ENCODE data around the gene PDCL2. TPM values are rescaled to one million over a fixed set of nuclear protein-coding genes. Genes with fewer than 3 reads are reported as not detected.
"Not testable (repeated sequence)": the region's sequence is repeated elsewhere in the genome, so short reads cannot be mapped to it uniquely, and the experiment has no call there.

The PDCL2 gene
- total RNA-seq, 1 donor from 2014 or later, result not detected

GRCh38 chr4:55561889-55562288, 30.2 kb downstream of the PDCL2 start:
- no peak overlapping the region for H3K27ac ChIP-seq (replicated peaks)
- H3K4me1 ChIP-seq, result no peaks in the 10 kb centered on the region
- H3K36me3 ChIP-seq, result no peaks in the 10 kb centered on the region
- DNase-seq, result no peak
- peaks cover 11% of the 10 kb centered on the region for H3K27me3 ChIP-seq (ENCODE audit: low read depth)
- intact Hi-C loops (cut with micrococcal nuclease), result no loop called here
- H3K4me3 ChIP-seq, result no peak overlapping the region
- no peak for TF ChIP-seq CTCF (IDR thresholded peaks at IDR 0.05; ENCODE audit: borderline replicate concordance)
- no peaks in the 10 kb centered on the region for H3K9me3 ChIP-seq (replicated peaks)

GRCh38 chr4:55560096-55560495, 31.9 kb downstream of the PDCL2 start:
- H3K9me3 ChIP-seq (replicated peaks), result no peaks in the 10 kb centered on the region
- TF ChIP-seq CTCF (IDR thresholded peaks at IDR 0.05; ENCODE audit: borderline replicate concordance), result no peak
- H3K27ac ChIP-seq (replicated peaks), result no peak overlapping the region
- H3K27me3 ChIP-seq (ENCODE audit: low read depth), result peaks cover 11% of the 10 kb centered on the region
- H3K36me3 ChIP-seq, result no peaks in the 10 kb centered on the region
- no peak for DNase-seq
- H3K4me1 ChIP-seq, result no peaks in the 10 kb centered on the region
- H3K4me3 ChIP-seq, result no peak overlapping the region
- intact Hi-C loops (cut with micrococcal nuclease), result no loop called here

- Histone ChIP-seq H3K27me3 (ENCODE audit: low read depth) (peaks cover 11% of the 10 kb centered on the region), H3K27ac (replicated peaks) (no peak overlapping the region), H3K4me3 (no peak overlapping the region), H3K36me3 (no peaks in the 10 kb centered on the region), H3K4me1 (peaks cover 7% of the 10 kb centered on the region), H3K9me3 (replicated peaks) (no peaks in the 10 kb centered on the region)
- peak; percentile 59 for TF ChIP-seq CTCF (IDR thresholded peaks at IDR 0.05; ENCODE audit: borderline replicate concordance)
- intact Hi-C loops (cut with micrococcal nuclease), result no loop called here
- DNase-seq, result no peak
Measured at GRCh38 chr4:55554453-55555030, 37.5 kb downstream of the PDCL2 start.

- Histone ChIP-seq H3K9me3 (replicated peaks) (no peaks in the 10 kb centered on the region), H3K27me3 (ENCODE audit: low read depth) (peaks cover 11% of the 10 kb centered on the region), H3K4me3 (peak overlapping the region; percentile 45), H3K4me1 (peaks cover 7% of the 10 kb centered on the region), H3K36me3 (no peaks in the 10 kb centered on the region), H3K27ac (replicated peaks) (no peak overlapping the region)
- no peak for TF ChIP-seq CTCF (IDR thresholded peaks at IDR 0.05; ENCODE audit: borderline replicate concordance)
- intact Hi-C loops (cut with micrococcal nuclease), result no loop called here
- DNase-seq, result no peak
Measured at GRCh38 chr4:55553441-55554201, 38.4 kb downstream of the PDCL2 start.

GRCh38 chr4:55551964-55552363, 40.1 kb downstream of the PDCL2 start:
- H3K27ac ChIP-seq (replicated peaks); DNase-seq; H3K9me3 ChIP-seq (replicated peaks); intact Hi-C loops (cut with micrococcal nuclease); H3K27me3 ChIP-seq (ENCODE audit: low read depth); H3K36me3 ChIP-seq; H3K4me3 ChIP-seq: not testable (repeated sequence)
- peaks cover 17% of the 10 kb centered on the region for H3K4me1 ChIP-seq

GRCh38 chr4:55549888-55550287, 42.2 kb downstream of the PDCL2 start:
- Histone ChIP-seq H3K27ac (replicated peaks) (no peak overlapping the region), H3K36me3 (no peaks in the 10 kb centered on the region), H3K4me3 (no peak overlapping the region), H3K27me3 (ENCODE audit: low read depth) (no peaks in the 10 kb centered on the region), H3K4me1 (peaks cover 38% of the 10 kb centered on the region), H3K9me3 (replicated peaks) (no peaks in the 10 kb centered on the region)
- intact Hi-C loops (cut with micrococcal nuclease), result loop anchor here (10.0 kb wide), 1 partner anchor 205 kb away; the partner anchor contains the start of gene SRD5A3
- no peak for TF ChIP-seq CTCF (IDR thresholded peaks at IDR 0.05; ENCODE audit: borderline replicate concordance)
- no peak for DNase-seq
